Tibial nerve (tissue), 3 donors: ENCODE results near the gene EVPL.

Experiments
- POLR2A ChIP-seq, 2 donors: fragments of 450-650 bp; IDR thresholded peaks; one replicate each; pipeline ENCODE4 v1.6.1; 2017; ENCODE audit warnings: antibody characterized with exemption in 2 of 2, mild to moderate bottlenecking in 2 of 2, moderate library complexity in 2 of 2
- TF ChIP-seq, protein P1 (sequence below), 5 experiments: fragments of 200-600 bp in 3 of 5; fragments of 450-650 bp in 2 of 5; sonication (generic) in 3 of 5; IDR thresholded peaks; one replicate each; pipeline ENCODE4 v1.5.1; 2016 to 2019; ENCODE audit warnings: antibody characterized with exemption in 5 of 5, mild to moderate bottlenecking in 3 of 5, moderate library complexity in 2 of 5

DNA sequence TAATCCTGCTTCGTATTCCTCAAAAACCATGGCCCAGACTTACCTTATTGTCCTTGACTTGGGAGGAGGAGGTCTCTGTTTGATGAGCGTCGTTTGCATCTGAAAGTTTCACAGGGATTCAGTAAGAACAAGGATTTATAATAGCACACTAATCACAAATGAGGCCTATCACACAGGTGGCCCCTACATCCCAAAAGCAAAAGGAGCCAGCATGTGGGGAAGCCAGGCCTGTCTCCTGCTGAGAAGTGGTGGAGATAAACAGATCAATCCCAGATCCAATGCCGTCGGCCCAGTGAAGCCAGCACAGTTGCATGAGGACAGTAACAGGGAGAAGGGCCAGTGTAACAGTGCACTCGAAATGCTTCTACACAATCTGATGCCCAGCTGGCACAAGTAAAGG lies 13.3 kb upstream of the EVPL start:
- TF ChIP-seq, protein P1, sequence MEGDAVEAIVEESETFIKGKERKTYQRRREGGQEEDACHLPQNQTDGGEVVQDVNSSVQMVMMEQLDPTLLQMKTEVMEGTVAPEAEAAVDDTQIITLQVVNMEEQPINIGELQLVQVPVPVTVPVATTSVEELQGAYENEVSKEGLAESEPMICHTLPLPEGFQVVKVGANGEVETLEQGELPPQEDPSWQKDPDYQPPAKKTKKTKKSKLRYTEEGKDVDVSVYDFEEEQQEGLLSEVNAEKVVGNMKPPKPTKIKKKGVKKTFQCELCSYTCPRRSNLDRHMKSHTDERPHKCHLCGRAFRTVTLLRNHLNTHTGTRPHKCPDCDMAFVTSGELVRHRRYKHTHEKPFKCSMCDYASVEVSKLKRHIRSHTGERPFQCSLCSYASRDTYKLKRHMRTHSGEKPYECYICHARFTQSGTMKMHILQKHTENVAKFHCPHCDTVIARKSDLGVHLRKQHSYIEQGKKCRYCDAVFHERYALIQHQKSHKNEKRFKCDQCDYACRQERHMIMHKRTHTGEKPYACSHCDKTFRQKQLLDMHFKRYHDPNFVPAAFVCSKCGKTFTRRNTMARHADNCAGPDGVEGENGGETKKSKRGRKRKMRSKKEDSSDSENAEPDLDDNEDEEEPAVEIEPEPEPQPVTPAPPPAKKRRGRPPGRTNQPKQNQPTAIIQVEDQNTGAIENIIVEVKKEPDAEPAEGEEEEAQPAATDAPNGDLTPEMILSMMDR (IDR thresholded peaks at IDR 0.05) = no peak
- TF ChIP-seq POLR2A (IDR thresholded peaks at IDR 0.05) = no peak
